Measurements from ENCODE around the gene LAIR2. TPM values are rescaled to one million over a fixed set of nuclear protein-coding genes. Genes with fewer than 3 reads are reported as not detected.

LAIR2 gene
- total RNA-seq, 2 experiments from 2014 or later: 1.2 TPM; not detected in 1

DNA sequence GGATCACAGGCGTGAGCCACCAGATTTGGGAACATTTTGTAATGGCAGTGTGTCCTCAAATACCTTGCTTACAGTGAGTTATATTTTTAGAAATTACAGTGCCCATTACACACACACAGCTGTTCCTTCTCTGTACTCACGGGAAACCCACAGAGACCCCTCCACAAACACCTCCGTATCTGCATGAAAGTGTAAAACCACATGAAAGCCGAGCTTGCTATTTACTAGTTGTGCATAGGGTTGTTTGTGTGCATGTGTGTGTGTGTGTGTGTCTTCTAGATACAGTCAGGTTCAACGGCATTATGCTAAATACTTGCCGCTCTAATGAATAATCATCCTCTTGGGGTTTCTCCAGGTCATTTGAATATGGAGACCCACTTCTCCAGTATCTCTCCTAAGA is 48.7 kb downstream of the LAIR2 start:
- Histone ChIP-seq H3K36me3 (ENCODE audit: insufficient read depth, low read length) (no peaks in the 10 kb centered on the region), H3K4me1 (ENCODE audit: insufficient read depth, low read length) (peaks cover 5% of the 10 kb centered on the region), H3K9me3 (ENCODE audit: control insufficient read depth in 1 of 2, insufficient read depth in 1 of 2, low read length in 2 of 2) (peaks cover 0 to 9% of the 10 kb centered on the region in 2 experiments), H3K4me3 (ENCODE audit: low read length) (no peak overlapping the region), H3K27me3 (ENCODE audit: control insufficient read depth in 1 of 2, insufficient read depth in 2 of 2, low read length in 2 of 2) (no peaks in the 10 kb centered on the region), H3K27ac (ENCODE audit: low read depth in 1 of 2, low read length in 2 of 2) (no peak overlapping the region)
- intact Hi-C loops (cut with DNase I, micrococcal nuclease): no loop called here
- no peaks in the 10 kb centered on the region for H3K4me1 Mint-ChIP-seq (ENCODE audit: low read depth)
- TF ChIP-seq, protein P1, sequence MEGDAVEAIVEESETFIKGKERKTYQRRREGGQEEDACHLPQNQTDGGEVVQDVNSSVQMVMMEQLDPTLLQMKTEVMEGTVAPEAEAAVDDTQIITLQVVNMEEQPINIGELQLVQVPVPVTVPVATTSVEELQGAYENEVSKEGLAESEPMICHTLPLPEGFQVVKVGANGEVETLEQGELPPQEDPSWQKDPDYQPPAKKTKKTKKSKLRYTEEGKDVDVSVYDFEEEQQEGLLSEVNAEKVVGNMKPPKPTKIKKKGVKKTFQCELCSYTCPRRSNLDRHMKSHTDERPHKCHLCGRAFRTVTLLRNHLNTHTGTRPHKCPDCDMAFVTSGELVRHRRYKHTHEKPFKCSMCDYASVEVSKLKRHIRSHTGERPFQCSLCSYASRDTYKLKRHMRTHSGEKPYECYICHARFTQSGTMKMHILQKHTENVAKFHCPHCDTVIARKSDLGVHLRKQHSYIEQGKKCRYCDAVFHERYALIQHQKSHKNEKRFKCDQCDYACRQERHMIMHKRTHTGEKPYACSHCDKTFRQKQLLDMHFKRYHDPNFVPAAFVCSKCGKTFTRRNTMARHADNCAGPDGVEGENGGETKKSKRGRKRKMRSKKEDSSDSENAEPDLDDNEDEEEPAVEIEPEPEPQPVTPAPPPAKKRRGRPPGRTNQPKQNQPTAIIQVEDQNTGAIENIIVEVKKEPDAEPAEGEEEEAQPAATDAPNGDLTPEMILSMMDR (IDR thresholded peaks at IDR 0.05): no peak
- ChIA-PET POLR2A (no interaction called here), CTCF (no interaction called here)
- no peak for ATAC-seq (ENCODE audit: poor library complexity)
- H3K36me3 Mint-ChIP-seq (ENCODE audit: low read depth): no peaks in the 10 kb centered on the region
- no peak overlapping the region for H3K4me3 Mint-ChIP-seq
- no peaks in the 10 kb centered on the region for H3K9me3 Mint-ChIP-seq
- peaks cover 35% of the 10 kb centered on the region for H3K27me3 Mint-ChIP-seq
- H3K27ac Mint-ChIP-seq: no peak overlapping the region
- peak in 3 of 14 experiments; percentile 36 to 81 (median 43) for DNase-seq

DNA sequence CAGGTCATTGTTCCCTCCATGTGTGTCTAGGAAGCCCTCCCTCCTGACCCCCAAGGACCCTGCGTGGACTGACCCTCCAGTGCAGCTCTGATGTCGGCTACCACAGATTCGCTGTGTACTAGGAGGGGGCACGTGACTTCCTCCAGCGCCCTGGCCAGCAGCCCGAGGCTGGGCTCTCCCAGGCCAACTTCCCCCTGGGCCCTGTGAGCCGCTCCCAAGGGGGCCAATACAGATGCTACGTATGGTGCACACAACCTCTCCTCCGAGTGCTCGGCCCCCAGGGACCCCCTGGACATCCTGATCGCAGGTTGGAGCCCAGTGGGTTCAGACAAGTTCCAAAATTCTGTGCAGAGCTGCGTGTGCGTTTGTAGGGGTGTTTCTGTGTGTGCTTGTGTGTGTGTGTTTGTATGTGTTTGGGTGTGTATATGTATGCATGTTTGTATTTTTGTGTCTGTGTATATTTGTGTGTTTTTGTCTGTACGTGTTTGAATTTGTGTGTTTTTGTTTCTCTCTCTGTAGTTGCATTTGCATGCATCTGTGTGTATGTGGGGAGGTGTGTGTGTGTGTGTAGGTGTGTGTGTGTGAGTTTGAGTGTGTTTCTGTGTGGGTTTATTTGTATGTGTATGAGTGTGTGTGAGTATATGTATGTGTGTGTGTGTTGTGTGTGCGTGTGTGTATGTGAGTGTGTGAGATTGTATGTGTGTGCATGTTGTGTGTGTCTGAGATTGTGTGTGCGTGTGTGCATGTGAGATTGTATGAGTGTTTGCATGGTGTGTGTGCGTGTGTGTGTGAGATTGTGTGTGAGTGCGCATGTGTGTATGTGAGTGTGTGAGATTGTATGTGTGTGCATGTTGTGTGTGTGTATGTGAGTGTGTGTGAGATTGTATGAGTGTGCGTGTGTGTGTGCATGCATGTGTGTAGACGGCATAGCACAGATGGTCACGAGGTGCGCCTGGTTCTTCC is 49.6 kb downstream of the LAIR2 start:
- Histone ChIP-seq H3K36me3 (ENCODE audit: insufficient read depth, low read length) (no peaks in the 10 kb centered on the region), H3K4me1 (ENCODE audit: insufficient read depth, low read length) (peaks cover 5% of the 10 kb centered on the region), H3K9me3 (ENCODE audit: control insufficient read depth in 1 of 2, insufficient read depth in 1 of 2, low read length in 2 of 2) (peaks cover 0 to 9% of the 10 kb centered on the region in 2 experiments), H3K27me3 (ENCODE audit: control insufficient read depth in 1 of 2, insufficient read depth in 2 of 2, low read length in 2 of 2) (no peaks in the 10 kb centered on the region), H3K27ac (ENCODE audit: low read depth in 1 of 2, low read length in 2 of 2) (no peak overlapping the region), H3K4me3 (ENCODE audit: low read length) (no peak overlapping the region)
- Mint-ChIP-seq H3K36me3 (ENCODE audit: low read depth) (no peaks in the 10 kb centered on the region), H3K4me3 (no peak overlapping the region), H3K9me3 (no peaks in the 10 kb centered on the region), H3K27me3 (peaks cover 35% of the 10 kb centered on the region), H3K27ac (no peak overlapping the region), H3K4me1 (ENCODE audit: low read depth) (no peaks in the 10 kb centered on the region)
- ATAC-seq (ENCODE audit: poor library complexity) (no peak), DNase-seq (no peak)
- ChIA-PET CTCF (no interaction called here), POLR2A (no interaction called here)
- TF ChIP-seq, protein P1 (IDR thresholded peaks at IDR 0.05): no peak
- intact Hi-C loops (cut with DNase I, micrococcal nuclease): no loop called here

DNA sequence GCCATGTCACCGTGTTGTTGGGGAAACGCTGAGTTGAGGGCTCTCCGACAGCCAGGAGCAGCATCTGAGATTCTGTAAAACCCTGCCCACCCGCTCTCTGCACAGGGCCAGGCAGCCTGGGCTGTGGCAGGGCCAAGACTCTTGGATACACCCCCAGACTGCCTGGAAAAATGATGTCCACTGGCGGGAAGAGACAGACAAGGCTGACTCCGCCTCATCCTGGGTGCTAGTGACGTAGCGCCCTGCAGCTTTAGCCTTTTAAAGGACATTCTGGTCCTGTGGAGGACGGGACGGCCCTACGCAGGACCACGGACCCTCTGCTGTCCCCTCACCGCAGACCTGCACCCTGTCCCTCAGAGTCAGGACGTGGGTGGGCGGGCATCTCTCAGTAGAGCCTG is 50.3 kb downstream of the LAIR2 start:
- no peaks in the 10 kb centered on the region for H3K36me3 ChIP-seq (ENCODE audit: insufficient read depth, low read length)
- ChIA-PET POLR2A (no interaction called here), CTCF (no interaction called here)
- peaks cover 35% of the 10 kb centered on the region for H3K27me3 Mint-ChIP-seq
- DNase-seq: no peak
- no peaks in the 10 kb centered on the region for H3K36me3 Mint-ChIP-seq (ENCODE audit: low read depth)
- TF ChIP-seq, protein P1 (IDR thresholded peaks at IDR 0.05): no peak
- H3K27ac ChIP-seq (ENCODE audit: low read depth in 1 of 2, low read length in 2 of 2): no peak overlapping the region
- no peak overlapping the region for H3K27ac Mint-ChIP-seq
- H3K4me1 Mint-ChIP-seq (ENCODE audit: low read depth): no peaks in the 10 kb centered on the region
- no peaks in the 10 kb centered on the region for H3K9me3 Mint-ChIP-seq
- no peak for ATAC-seq (ENCODE audit: poor library complexity)
- no peaks in the 10 kb centered on the region for H3K27me3 ChIP-seq (ENCODE audit: control insufficient read depth in 1 of 2, insufficient read depth in 2 of 2, low read length in 2 of 2)
- intact Hi-C loops (cut with DNase I, micrococcal nuclease): no loop called here
- H3K4me3 Mint-ChIP-seq: no peak overlapping the region
- peaks cover 0 to 9% of the 10 kb centered on the region in 2 experiments for H3K9me3 ChIP-seq (ENCODE audit: control insufficient read depth in 1 of 2, insufficient read depth in 1 of 2, low read length in 2 of 2)
- H3K4me1 ChIP-seq (ENCODE audit: insufficient read depth, low read length): peaks cover 5% of the 10 kb centered on the region
- H3K4me3 ChIP-seq (ENCODE audit: low read length): no peak overlapping the region
